Measurements from ENCODE around the gene SPIRE1. TPM values are rescaled to one million over a fixed set of nuclear protein-coding genes. Genes with fewer than 3 reads are reported as not detected.

The SPIRE1 gene
- total RNA-seq, 1 donor from 2014 or later, result 47.0 TPM

GRCh38 chr18:12515550-12515949, 142.4 kb downstream of the SPIRE1 start:
- Mint-ChIP-seq H3K27ac (ENCODE audit: unreplicated experiment) (peak overlapping the region; percentile 25), H3K36me3 (ENCODE audit: unreplicated experiment) (peaks cover 10% of the 10 kb centered on the region), H3K27me3 (ENCODE audit: unreplicated experiment) (no peaks in the 10 kb centered on the region), H3K4me3 (ENCODE audit: unreplicated experiment) (no peak overlapping the region), H3K4me1 (ENCODE audit: unreplicated experiment) (peaks cover 27% of the 10 kb centered on the region), H3K9me3 (ENCODE audit: unreplicated experiment) (no peaks in the 10 kb centered on the region)
- no peak for TF ChIP-seq CTCF (IDR thresholded peaks at IDR 0.05)
- no peak for DNase-seq (ENCODE audit: extremely low spot score, unreplicated experiment)

- H3K36me3 Mint-ChIP-seq (ENCODE audit: unreplicated experiment), result peaks cover 28% of the 10 kb centered on the region
These were observed 150.9 kb downstream of the SPIRE1 start for GRCh38 chr18:12507007-12507406.

DNA sequence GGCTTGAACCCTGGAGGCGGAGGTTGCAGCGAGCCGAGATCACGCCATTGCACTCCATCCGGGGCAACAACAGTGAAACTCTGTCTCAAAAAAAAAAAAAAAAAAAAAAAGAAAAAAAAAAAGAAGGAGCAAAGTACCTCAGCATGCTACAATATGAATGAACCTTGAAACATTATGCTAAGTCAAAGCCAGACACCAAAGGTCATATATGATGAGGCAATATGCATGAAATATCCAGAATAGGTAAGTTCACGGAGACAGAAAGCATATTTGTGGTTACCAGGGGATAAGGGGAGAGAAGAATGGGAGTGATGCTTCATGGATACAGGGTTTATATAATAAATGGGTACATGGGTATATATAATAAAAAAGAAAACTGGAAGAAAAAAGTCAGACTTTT, 156.9 kb downstream of the SPIRE1 start:
- Mint-ChIP-seq H3K4me1 (ENCODE audit: unreplicated experiment) (no peaks in the 10 kb centered on the region), H3K27me3 (ENCODE audit: unreplicated experiment) (no peaks in the 10 kb centered on the region), H3K9me3 (ENCODE audit: unreplicated experiment) (no peaks in the 10 kb centered on the region), H3K36me3 (ENCODE audit: unreplicated experiment) (peaks cover 20% of the 10 kb centered on the region), H3K27ac (ENCODE audit: unreplicated experiment) (no peak overlapping the region), H3K4me3 (ENCODE audit: unreplicated experiment) (no peak overlapping the region)
- no peak for DNase-seq (ENCODE audit: extremely low spot score, unreplicated experiment)
- TF ChIP-seq CTCF (IDR thresholded peaks at IDR 0.05), result no peak

More at GRCh38 chr18:12507007-12507406, 150.9 kb downstream of the SPIRE1 start:
- peaks cover 1% of the 10 kb centered on the region for H3K4me1 Mint-ChIP-seq (ENCODE audit: unreplicated experiment)
- TF ChIP-seq CTCF (IDR thresholded peaks at IDR 0.05), result no peak
- H3K4me3 Mint-ChIP-seq (ENCODE audit: unreplicated experiment), result no peak overlapping the region
- no peak for DNase-seq (ENCODE audit: extremely low spot score, unreplicated experiment)
- H3K27ac Mint-ChIP-seq (ENCODE audit: unreplicated experiment), result no peak overlapping the region
- no peaks in the 10 kb centered on the region for H3K27me3 Mint-ChIP-seq (ENCODE audit: unreplicated experiment)
- H3K9me3 Mint-ChIP-seq (ENCODE audit: unreplicated experiment), result no peaks in the 10 kb centered on the region

DNA sequence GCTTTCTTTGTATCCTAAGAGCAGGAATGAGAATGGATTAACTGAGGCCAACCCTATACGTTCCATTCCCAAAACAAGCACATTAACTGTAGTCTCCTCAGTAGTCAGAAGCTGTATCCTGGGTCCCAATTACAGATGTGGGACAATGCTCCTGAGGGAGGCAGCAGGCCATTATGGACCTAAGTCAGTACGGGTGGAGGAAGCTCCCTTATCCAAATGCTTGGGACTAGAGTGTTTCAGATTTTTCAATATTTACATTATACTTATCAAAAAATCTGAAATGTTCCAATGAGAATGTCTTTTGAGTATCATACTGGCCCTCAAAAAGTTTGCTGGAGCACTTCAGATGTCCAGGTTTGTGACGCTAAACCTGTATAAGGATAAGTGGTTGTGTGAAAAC, 160.1 kb downstream of the SPIRE1 start:
- Mint-ChIP-seq H3K4me1 (ENCODE audit: unreplicated experiment) (no peaks in the 10 kb centered on the region), H3K36me3 (ENCODE audit: unreplicated experiment) (peaks cover 11% of the 10 kb centered on the region), H3K27ac (ENCODE audit: unreplicated experiment) (no peak overlapping the region), H3K9me3 (ENCODE audit: unreplicated experiment) (no peaks in the 10 kb centered on the region), H3K4me3 (ENCODE audit: unreplicated experiment) (no peak overlapping the region), H3K27me3 (ENCODE audit: unreplicated experiment) (no peaks in the 10 kb centered on the region)
- no peak for TF ChIP-seq CTCF (IDR thresholded peaks at IDR 0.05)
- DNase-seq (ENCODE audit: extremely low spot score, unreplicated experiment), result no peak

DNA sequence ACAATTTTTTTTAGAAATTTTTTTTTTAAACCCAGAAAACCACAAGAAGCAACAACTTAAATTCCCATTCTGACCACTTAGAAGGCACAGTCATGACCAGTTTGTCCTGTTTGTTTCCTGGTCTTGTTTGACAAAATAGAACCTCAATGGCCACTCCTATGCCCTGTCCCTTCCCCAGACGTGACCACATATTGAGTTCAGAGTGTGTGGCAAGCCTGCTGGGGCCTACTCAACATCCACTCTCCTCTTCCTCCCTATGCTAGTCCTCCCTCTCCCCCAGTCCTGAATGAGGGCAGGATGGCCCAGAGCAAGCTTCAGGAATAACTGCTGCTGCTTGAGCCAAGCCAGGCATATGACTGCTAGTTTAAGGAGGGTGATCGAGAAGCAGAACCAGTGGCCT, 160.6 kb downstream of the SPIRE1 start:
- Mint-ChIP-seq H3K4me1 (ENCODE audit: unreplicated experiment) (no peaks in the 10 kb centered on the region), H3K27me3 (ENCODE audit: unreplicated experiment) (no peaks in the 10 kb centered on the region), H3K36me3 (ENCODE audit: unreplicated experiment) (peaks cover 13% of the 10 kb centered on the region), H3K4me3 (ENCODE audit: unreplicated experiment) (no peak overlapping the region), H3K27ac (ENCODE audit: unreplicated experiment) (no peak overlapping the region), H3K9me3 (ENCODE audit: unreplicated experiment) (no peaks in the 10 kb centered on the region)
- no peak for DNase-seq (ENCODE audit: extremely low spot score, unreplicated experiment)
- no peak for TF ChIP-seq CTCF (IDR thresholded peaks at IDR 0.05)

Data from osteocyte (in vitro differentiated cells).